Measurements from ENCODE around the gene FAM174C.

The FAM174C gene

GRCh38 chr19:1267477-1268225, 7.7 kb upstream of the FAM174C start:
- peaks cover 33% of the 10 kb centered on the region for H3K4me1 ChIP-seq
- H3K27me3 ChIP-seq (ENCODE audit: low read depth) = no peaks in the 10 kb centered on the region
- DNase-seq (ENCODE audit: low spot score in 2 of 2) = no peak
- peak overlapping the region; percentile 45 for H3K4me3 ChIP-seq
- H3K9me3 ChIP-seq = no peaks in the 10 kb centered on the region
- in situ Hi-C loops (cut with MboI; ENCODE audit: low sequenced_read_pairs) = no loop called here
- H3K36me3 ChIP-seq (replicated peaks) = peaks cover 41% of the 10 kb centered on the region

- H3K9me3 ChIP-seq = no peaks in the 10 kb centered on the region
- no peak for DNase-seq (ENCODE audit: low spot score in 2 of 2)
- no peaks in the 10 kb centered on the region for H3K27me3 ChIP-seq (ENCODE audit: low read depth)
- H3K4me1 ChIP-seq = peaks cover 31% of the 10 kb centered on the region
- H3K36me3 ChIP-seq (replicated peaks) = peaks cover 49% of the 10 kb centered on the region
- H3K4me3 ChIP-seq = peak overlapping the region; percentile 64
- in situ Hi-C loops (cut with MboI; ENCODE audit: low sequenced_read_pairs) = no loop called here
Observed at GRCh38 chr19:1268226-1269064, 6.9 kb upstream of the FAM174C start.

- peaks cover 35% of the 10 kb centered on the region for H3K4me1 ChIP-seq
- peaks cover 55% of the 10 kb centered on the region for H3K36me3 ChIP-seq (replicated peaks)
- no peaks in the 10 kb centered on the region for H3K27me3 ChIP-seq (ENCODE audit: low read depth)
- in situ Hi-C loops (cut with MboI; ENCODE audit: low sequenced_read_pairs) = no loop called here
- H3K4me3 ChIP-seq = peak within 1 kb of the TSS; percentile 64
- DNase-seq (ENCODE audit: low spot score in 2 of 2) = peak; percentile 98 to 99
- no peaks in the 10 kb centered on the region for H3K9me3 ChIP-seq
Observed at GRCh38 chr19:1269065-1269477, 6.3 kb upstream of the FAM174C start, which contains the start of gene CIRBP. CIRBP (plus strand) TSS chr19:1269332; CDS start chr19:1270934, 1,602 bp downstream.

- Histone ChIP-seq H3K27me3 (ENCODE audit: low read depth) (no peaks in the 10 kb centered on the region), H3K4me1 (peaks cover 41% of the 10 kb centered on the region), H3K9me3 (no peaks in the 10 kb centered on the region), H3K4me3 (peak overlapping the region; percentile 64), H3K36me3 (replicated peaks) (peaks cover 59% of the 10 kb centered on the region)
- DNase-seq (ENCODE audit: low spot score in 2 of 2) = peak; percentile 67 to 90
- in situ Hi-C loops (cut with MboI; ENCODE audit: low sequenced_read_pairs) = no loop called here
Observed at GRCh38 chr19:1269478-1270212, 5.7 kb upstream of the FAM174C start.

- Histone ChIP-seq H3K4me1 (peaks cover 42% of the 10 kb centered on the region), H3K36me3 (replicated peaks) (peaks cover 58% of the 10 kb centered on the region), H3K9me3 (no peaks in the 10 kb centered on the region), H3K4me3 (peak overlapping the region; percentile 64), H3K27me3 (ENCODE audit: low read depth) (no peaks in the 10 kb centered on the region)
- in situ Hi-C loops (cut with MboI; ENCODE audit: low sequenced_read_pairs) = no loop called here
- DNase-seq (ENCODE audit: low spot score in 2 of 2) = no peak
Observed at GRCh38 chr19:1270213-1270853, 5.0 kb upstream of the FAM174C start.

GRCh38 chr19:1270854-1271527, 4.3 kb upstream of the FAM174C start:
- H3K4me3 ChIP-seq = peak overlapping the region; percentile 64
- H3K9me3 ChIP-seq = no peaks in the 10 kb centered on the region
- DNase-seq (ENCODE audit: low spot score in 2 of 2) = no peak
- peaks cover 58% of the 10 kb centered on the region for H3K36me3 ChIP-seq (replicated peaks)
- no peaks in the 10 kb centered on the region for H3K27me3 ChIP-seq (ENCODE audit: low read depth)
- in situ Hi-C loops (cut with MboI; ENCODE audit: low sequenced_read_pairs) = no loop called here
- peaks cover 37% of the 10 kb centered on the region for H3K4me1 ChIP-seq

GRCh38 chr19:1271528-1272422, 3.6 kb upstream of the FAM174C start:
- no peak overlapping the region for H3K4me3 ChIP-seq
- in situ Hi-C loops (cut with MboI; ENCODE audit: low sequenced_read_pairs) = no loop called here
- H3K9me3 ChIP-seq = no peaks in the 10 kb centered on the region
- peaks cover 60% of the 10 kb centered on the region for H3K36me3 ChIP-seq (replicated peaks)
- peaks cover 41% of the 10 kb centered on the region for H3K4me1 ChIP-seq
- no peaks in the 10 kb centered on the region for H3K27me3 ChIP-seq (ENCODE audit: low read depth)
- DNase-seq (ENCODE audit: low spot score in 2 of 2) = no peak

GRCh38 chr19:1272423-1273262, 2.7 kb upstream of the FAM174C start:
- Histone ChIP-seq H3K4me1 (peaks cover 41% of the 10 kb centered on the region), H3K4me3 (no peak overlapping the region), H3K9me3 (no peaks in the 10 kb centered on the region), H3K27me3 (ENCODE audit: low read depth) (no peaks in the 10 kb centered on the region), H3K36me3 (replicated peaks) (peaks cover 69% of the 10 kb centered on the region)
- no peak for DNase-seq (ENCODE audit: low spot score in 2 of 2)
- in situ Hi-C loops (cut with MboI; ENCODE audit: low sequenced_read_pairs) = no loop called here

- no peak for DNase-seq (ENCODE audit: low spot score in 2 of 2)
- Histone ChIP-seq H3K4me3 (no peak overlapping the region), H3K27me3 (ENCODE audit: low read depth) (no peaks in the 10 kb centered on the region), H3K9me3 (no peaks in the 10 kb centered on the region), H3K36me3 (replicated peaks) (peaks cover 71% of the 10 kb centered on the region), H3K4me1 (peaks cover 40% of the 10 kb centered on the region)
- in situ Hi-C loops (cut with MboI; ENCODE audit: low sequenced_read_pairs) = no loop called here
Observed at GRCh38 chr19:1273263-1274041, 1.9 kb upstream of the FAM174C start.

GRCh38 chr19:1274081-1274851, 1.1 kb upstream of the FAM174C start:
- DNase-seq (ENCODE audit: low spot score in 2 of 2) = no peak
- H3K4me3 ChIP-seq = peak overlapping the region; percentile 53
- no peaks in the 10 kb centered on the region for H3K9me3 ChIP-seq
- H3K4me1 ChIP-seq = peaks cover 36% of the 10 kb centered on the region
- in situ Hi-C loops (cut with MboI; ENCODE audit: low sequenced_read_pairs) = no loop called here
- H3K27me3 ChIP-seq (ENCODE audit: low read depth) = no peaks in the 10 kb centered on the region
- peaks cover 78% of the 10 kb centered on the region for H3K36me3 ChIP-seq (replicated peaks)
